ENCODE results near the gene PODXL. TPM values are rescaled to one million over a fixed set of nuclear protein-coding genes. Genes with fewer than 3 reads are reported as not detected.

PODXL gene
- total and polyA plus RNA-seq, 2 donors (not counting 1 experiment from before 2014, with no cell fraction given) = 0.17 to 0.27 TPM

DNA sequence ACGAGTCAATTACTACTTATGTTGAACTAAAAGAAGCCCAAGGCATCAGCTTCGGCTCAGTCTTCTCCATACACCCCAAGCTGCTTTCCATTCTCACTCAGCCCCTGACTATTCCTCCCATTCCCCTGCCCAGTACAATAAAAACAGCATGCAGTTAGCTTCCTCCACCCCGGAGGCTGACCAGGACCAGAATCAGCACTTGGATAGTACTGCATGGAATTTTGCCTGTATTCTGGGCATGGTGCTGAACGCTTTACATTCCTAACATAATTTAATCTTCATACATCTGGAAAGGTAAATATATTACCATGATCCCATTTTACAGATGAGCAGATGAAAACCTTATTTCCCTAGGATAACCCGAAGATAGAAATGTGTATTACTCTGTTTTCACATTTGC is 7.5 kb upstream of the PODXL start:
- no peak for DNase-seq (ENCODE audit: low read depth in 2 of 2)

DNA sequence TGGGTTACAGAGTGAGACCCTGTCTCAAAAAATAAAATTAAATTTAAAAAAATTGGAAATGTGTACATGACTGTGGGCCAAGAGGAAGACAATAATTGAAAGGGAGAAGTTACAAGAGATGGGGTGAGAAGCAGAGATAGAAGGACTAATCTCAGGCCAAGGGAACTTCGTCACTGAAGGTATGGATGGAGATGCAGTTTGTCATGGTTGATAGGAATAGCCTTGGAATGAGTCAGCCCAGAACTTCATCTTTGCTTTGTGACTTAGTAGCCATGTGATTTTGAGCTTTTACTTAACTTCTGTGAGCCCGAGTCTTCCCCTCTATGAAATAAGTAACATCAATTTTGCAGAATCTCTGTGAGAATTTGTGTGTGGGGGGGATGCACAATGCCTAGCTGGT is 6.5 kb upstream of the PODXL start:
- Histone ChIP-seq H3K9ac (ENCODE audit: insufficient read depth, low read length) (no peak overlapping the region), H3K27ac (ENCODE audit: insufficient read depth, low read length) (no peak overlapping the region), H3K27me3 (ENCODE audit: control insufficient read depth, insufficient read depth, low read length) (peaks cover 10% of the 10 kb centered on the region), H2AFZ (ENCODE audit: low read length) (no peak overlapping the region), H3K4me1 (ENCODE audit: control insufficient read depth, extremely low read depth, insufficient read depth, low read length) (no peaks in the 10 kb centered on the region), H3K36me3 (ENCODE audit: control insufficient read depth, insufficient read depth, low read length) (no peaks in the 10 kb centered on the region), H3K79me2 (ENCODE audit: control insufficient read depth, insufficient read depth, low read length) (no peaks in the 10 kb centered on the region), H3K9me3 (ENCODE audit: control insufficient read depth, insufficient read depth, low read depth, low read length) (no peaks in the 10 kb centered on the region), H3K4me2 (ENCODE audit: extremely low read depth, insufficient read depth, low read length) (no peak overlapping the region), H4K20me1 (ENCODE audit: control insufficient read depth, extremely low read depth, insufficient read depth, low read length) (no peaks in the 10 kb centered on the region), H3K4me3 (replicated peaks in 1 of 4; ENCODE audit: control extremely low read depth in 1 of 4, insufficient read depth in 1 of 4, low read depth in 3 of 4, low read length in 4 of 4) (no peak overlapping the region)
- no peak for TF ChIP-seq EZH2 (IDR thresholded peaks at IDR 0.05; ENCODE audit: low read length, missing control alignments)
- TF ChIP-seq, protein P1, sequence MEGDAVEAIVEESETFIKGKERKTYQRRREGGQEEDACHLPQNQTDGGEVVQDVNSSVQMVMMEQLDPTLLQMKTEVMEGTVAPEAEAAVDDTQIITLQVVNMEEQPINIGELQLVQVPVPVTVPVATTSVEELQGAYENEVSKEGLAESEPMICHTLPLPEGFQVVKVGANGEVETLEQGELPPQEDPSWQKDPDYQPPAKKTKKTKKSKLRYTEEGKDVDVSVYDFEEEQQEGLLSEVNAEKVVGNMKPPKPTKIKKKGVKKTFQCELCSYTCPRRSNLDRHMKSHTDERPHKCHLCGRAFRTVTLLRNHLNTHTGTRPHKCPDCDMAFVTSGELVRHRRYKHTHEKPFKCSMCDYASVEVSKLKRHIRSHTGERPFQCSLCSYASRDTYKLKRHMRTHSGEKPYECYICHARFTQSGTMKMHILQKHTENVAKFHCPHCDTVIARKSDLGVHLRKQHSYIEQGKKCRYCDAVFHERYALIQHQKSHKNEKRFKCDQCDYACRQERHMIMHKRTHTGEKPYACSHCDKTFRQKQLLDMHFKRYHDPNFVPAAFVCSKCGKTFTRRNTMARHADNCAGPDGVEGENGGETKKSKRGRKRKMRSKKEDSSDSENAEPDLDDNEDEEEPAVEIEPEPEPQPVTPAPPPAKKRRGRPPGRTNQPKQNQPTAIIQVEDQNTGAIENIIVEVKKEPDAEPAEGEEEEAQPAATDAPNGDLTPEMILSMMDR (conservative IDR thresholded peaks at IDR 0.05 in 1 of 2, IDR thresholded peaks at IDR 0.05 in 1 of 2; ENCODE audit: low read depth in 1 of 2, low read length in 2 of 2) = no peak
- DNase-seq (ENCODE audit: low read depth in 2 of 2) = peak in 1 of 2 donors; percentile 36

More for the DNA sequence above, 7.5 kb upstream of the PODXL start:
- Histone ChIP-seq H3K36me3 (ENCODE audit: control insufficient read depth, insufficient read depth, low read length) (no peaks in the 10 kb centered on the region), H4K20me1 (ENCODE audit: control insufficient read depth, extremely low read depth, insufficient read depth, low read length) (no peaks in the 10 kb centered on the region), H3K4me2 (ENCODE audit: extremely low read depth, insufficient read depth, low read length) (no peak overlapping the region), H3K4me3 (replicated peaks in 1 of 4; ENCODE audit: control extremely low read depth in 1 of 4, insufficient read depth in 1 of 4, low read depth in 3 of 4, low read length in 4 of 4) (no peak overlapping the region), H3K9ac (ENCODE audit: insufficient read depth, low read length) (no peak overlapping the region), H3K4me1 (ENCODE audit: control insufficient read depth, extremely low read depth, insufficient read depth, low read length) (no peaks in the 10 kb centered on the region), H3K79me2 (ENCODE audit: control insufficient read depth, insufficient read depth, low read length) (no peaks in the 10 kb centered on the region), H3K27me3 (ENCODE audit: control insufficient read depth, insufficient read depth, low read length) (peaks cover 5% of the 10 kb centered on the region), H3K27ac (ENCODE audit: insufficient read depth, low read length) (no peak overlapping the region), H2AFZ (ENCODE audit: low read length) (no peak overlapping the region), H3K9me3 (ENCODE audit: control insufficient read depth, insufficient read depth, low read depth, low read length) (no peaks in the 10 kb centered on the region)
- no peak for TF ChIP-seq EZH2 (IDR thresholded peaks at IDR 0.05; ENCODE audit: low read length, missing control alignments)
- TF ChIP-seq, protein P1 (conservative IDR thresholded peaks at IDR 0.05 in 1 of 2, IDR thresholded peaks at IDR 0.05 in 1 of 2; ENCODE audit: low read depth in 1 of 2, low read length in 2 of 2) = no peak

DNA sequence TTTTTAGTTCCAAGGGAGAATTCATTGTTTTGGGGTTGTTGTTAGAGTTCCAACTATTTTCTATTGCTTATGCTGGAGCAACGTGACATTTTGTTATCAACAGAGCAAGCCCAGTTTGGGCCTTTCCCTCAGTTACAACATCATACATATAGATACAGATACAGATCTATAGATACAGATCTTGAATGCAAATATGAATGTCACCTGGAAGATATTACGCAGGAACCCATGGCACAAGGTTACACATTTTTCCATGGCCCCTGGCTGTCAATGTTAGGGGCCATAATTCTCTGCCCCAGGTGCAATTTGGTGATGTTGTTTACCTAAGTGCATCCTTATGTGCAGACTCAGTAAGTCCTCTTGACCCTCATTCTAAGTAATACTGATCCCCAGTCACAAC is 3.6 kb upstream of the PODXL start:
- Histone ChIP-seq H3K79me2 (ENCODE audit: control insufficient read depth, insufficient read depth, low read length) (no peaks in the 10 kb centered on the region), H3K9me3 (ENCODE audit: control insufficient read depth, insufficient read depth, low read depth, low read length) (no peaks in the 10 kb centered on the region), H3K4me2 (ENCODE audit: extremely low read depth, insufficient read depth, low read length) (no peak overlapping the region), H2AFZ (ENCODE audit: low read length) (no peak overlapping the region), H3K36me3 (ENCODE audit: control insufficient read depth, insufficient read depth, low read length) (no peaks in the 10 kb centered on the region), H4K20me1 (ENCODE audit: control insufficient read depth, extremely low read depth, insufficient read depth, low read length) (no peaks in the 10 kb centered on the region), H3K4me3 (replicated peaks in 1 of 4; ENCODE audit: control extremely low read depth in 1 of 4, insufficient read depth in 1 of 4, low read depth in 3 of 4, low read length in 4 of 4) (no peak overlapping the region), H3K9ac (ENCODE audit: insufficient read depth, low read length) (no peak overlapping the region), H3K27ac (ENCODE audit: insufficient read depth, low read length) (no peak overlapping the region), H3K4me1 (ENCODE audit: control insufficient read depth, extremely low read depth, insufficient read depth, low read length) (no peaks in the 10 kb centered on the region), H3K27me3 (ENCODE audit: control insufficient read depth, insufficient read depth, low read length) (peaks cover 26% of the 10 kb centered on the region)
- DNase-seq (ENCODE audit: low read depth in 2 of 2) = no peak
- TF ChIP-seq, protein P1 (conservative IDR thresholded peaks at IDR 0.05 in 1 of 2, IDR thresholded peaks at IDR 0.05 in 1 of 2; ENCODE audit: low read depth in 1 of 2, low read length in 2 of 2) = no peak
- TF ChIP-seq EZH2 (IDR thresholded peaks at IDR 0.05; ENCODE audit: low read length, missing control alignments) = no peak

Measured in fibroblast of lung (primary cell).